B cell (primary cell): ENCODE measurements around the gene DNAH6. TPM values are rescaled to one million over a fixed set of nuclear protein-coding genes. Genes with fewer than 3 reads are reported as not detected.
A peak's percentile ranks its signal among the peaks of the same experiment; 100 is the strongest.

Source experiments
- ATAC-seq: fragments of 200-7000 bp; cut with Tn5 transposase; one replicate; pipeline ENCODE4 v1.10.0; 2021; ENCODE audit warnings: low read depth, mild to moderate bottlenecking, moderate number of reproducible peaks, moderate library complexity
- CTCF ChIA-PET: fragments of 350-600 bp; sonication (Branson Sonifier 250); formaldehyde crosslinking; loops from one replicate; lab custom pipeline; 2021; ENCODE audit warnings: antibody characterized with exemption, inconsistent platforms; lab: Charles Lee
- POLR2A ChIA-PET: fragments of 350-600 bp; sonication (Branson Sonifier 250); formaldehyde crosslinking; loops from one replicate; lab custom pipeline; 2021; ENCODE audit warnings: antibody characterized with exemption; lab: Charles Lee
- DNase-seq: peaks from one replicate; pipeline ENCODE4 v3.0.0; 2013
- H2AFZ ChIP-seq: 2 replicates; pipeline ENCODE4 v1.6.1; 2012; ENCODE audit warnings: mild to moderate bottlenecking, low read depth, low read length; ENCODE audit not compliant: insufficient read depth, poor library complexity, severe bottlenecking
- H3K27ac ChIP-seq, 2 donors: 1 replicate in 1 of 2; 2 replicates in 1 of 2; pipeline ENCODE4 v1.5.1; 2012 to 2013; ENCODE audit warnings: low read length in 2 of 2, mild to moderate bottlenecking in 2 of 2, moderate library complexity in 1 of 2
- H3K27me3 ChIP-seq, 4 experiments: fragments of 200-600 bp in 1 of 4; sonication (generic) in 1 of 4; replicated peaks in 1 of 4; 1 replicate in 2 of 4; 2 replicates in 2 of 4; pipeline versions ENCODE4 v1.6.1 to v1.7.0; 2013 to 2016; ENCODE audit warnings: low read length in 3 of 4, mild to moderate bottlenecking in 2 of 4, mixed read lengths in 1 of 4, moderate library complexity in 1 of 4; ENCODE audit not compliant: insufficient read depth in 4 of 4, control insufficient read depth in 3 of 4; ENCODE audit errors: control extremely low read depth in 1 of 4
- H3K36me3 ChIP-seq, 2 experiments: replicated peaks in 1 of 2; 1 replicate in 1 of 2; 2 replicates in 1 of 2; pipeline versions ENCODE4 v1.6.1 to v1.7.1; 2013; ENCODE audit warnings: low read length in 1 of 2; ENCODE audit not compliant: insufficient read depth in 2 of 2, control insufficient read depth in 1 of 2; ENCODE audit errors: control extremely low read depth in 1 of 2, extremely low read depth in 1 of 2
- H3K4me1 ChIP-seq, 2 donors: fragments of 200-600 bp in 1 of 2; sonication (generic) in 1 of 2; 1 replicate in 1 of 2; 2 replicates in 1 of 2; pipeline versions ENCODE4 v1.5.1 to v1.6.1; 2013 to 2017; ENCODE audit warnings: low read length in 2 of 2; ENCODE audit not compliant: control insufficient read depth in 2 of 2, insufficient read depth in 2 of 2
- H3K4me2 ChIP-seq: replicated peaks from 2 replicates; pipeline ENCODE3; 2012; ENCODE audit warnings: mild to moderate bottlenecking, low read depth, low read length; ENCODE audit not compliant: poor library complexity, severe bottlenecking
- H3K4me3 ChIP-seq, 5 experiments: fragments of 200-600 bp in 1 of 5; sonication (generic) in 1 of 5; 1 replicate in 3 of 5; 2 replicates in 2 of 5; pipeline versions ENCODE4 v1.5.1 to v1.7.0; 2011 to 2016; ENCODE audit warnings: low read length in 4 of 5, mild to moderate bottlenecking in 4 of 5, low read depth in 2 of 5, control low read depth in 1 of 5, moderate library complexity in 1 of 5; ENCODE audit not compliant: insufficient read depth in 1 of 5; ENCODE audit errors: control extremely low read depth in 1 of 5, extremely low read depth in 1 of 5
- H3K79me2 ChIP-seq: fragments of 200-600 bp; sonication (generic); one replicate; pipeline ENCODE4 v1.6.0; 2016; ENCODE audit warnings: low read length; ENCODE audit not compliant: control insufficient read depth, insufficient read depth
- H3K9ac ChIP-seq: fragments of 200-600 bp; sonication (generic); 2 replicates; pipeline ENCODE4 v1.6.1; 2017; ENCODE audit warnings: mild to moderate bottlenecking, low read length, moderate library complexity
- H3K9me3 ChIP-seq, 3 donors: one replicate each; pipeline versions ENCODE4 v1.6.1 to v1.7.1; 2013; ENCODE audit warnings: low read length in 2 of 3; ENCODE audit not compliant: control insufficient read depth in 2 of 3, insufficient read depth in 1 of 3; ENCODE audit errors: control extremely low read depth in 1 of 3
- H4K20me1 ChIP-seq: 2 replicates; pipeline ENCODE4 v1.6.0; 2012; ENCODE audit warnings: mild to moderate bottlenecking, low read length; ENCODE audit not compliant: insufficient read depth, control insufficient read depth, poor library complexity, severe bottlenecking
- H3K27ac Mint-ChIP-seq: one replicate; pipeline ENCODE4 v1.8.0; 2021; ENCODE audit warnings: mixed read lengths
- H3K27me3 Mint-ChIP-seq: one replicate; pipeline ENCODE4 v1.8.0; 2021; ENCODE audit warnings: mixed read lengths
- H3K4me1 Mint-ChIP-seq: one replicate; pipeline ENCODE4 v1.8.0; 2021; ENCODE audit warnings: mixed read lengths
- H3K4me3 Mint-ChIP-seq: one replicate; pipeline ENCODE4 v1.8.0; 2021; ENCODE audit warnings: mixed read lengths
- H3K9me3 Mint-ChIP-seq: one replicate; pipeline ENCODE4 v1.8.0; 2022; ENCODE audit warnings: mixed read lengths; ENCODE audit not compliant: insufficient read depth
- EZH2 ChIP-seq: IDR thresholded peaks from 2 replicates; pipeline ENCODE4 v1.6.1; 2012; ENCODE audit warnings: borderline replicate concordance, low read depth, mild to moderate bottlenecking, moderate library complexity, low read length; ENCODE audit not compliant: insufficient read depth, poor library complexity, severe bottlenecking
- WGBS: methylation state at CpG from one replicate; pipeline ENCODE4 v1.1.5; 2013; ENCODE audit warnings: missing lambda C conversion rate; ENCODE audit not compliant: insufficient coverage; 5-methylcytosine and 5-hydroxymethylcytosine counted together
- intact Hi-C: fragments of 100-400 bp; cut with micrococcal nuclease; formaldehyde crosslinking; loops from one replicate; pipeline ENCODE4 v1.10.0; 2022
- polyA plus RNA-seq: library from polyadenylated mRNA; depleted of rRNA; stranded (reverse); fragments of >200 nt; gene quantifications from 2 replicates; pipeline ENCODE4 v1.2.3, GENCODE V29; 2012
- total RNA-seq, 2 donors: library from RNA; stranded (reverse); fragments of 120-200 nt in 1 of 2; gene quantifications; 1 replicate in 1 of 2; 2 replicates in 1 of 2; pipeline versions ENCODE4 v1.2.3 to v1.2.4, GENCODE V29; 2013 to 2022
- TF ChIP-seq, protein P1 (sequence below): fragments of 200-600 bp; IDR thresholded peaks from one replicate; pipeline ENCODE4 v1.8.0; 2022; ENCODE audit warnings: antibody characterized with exemption, mild to moderate bottlenecking

DNAH6 gene
- total and polyA plus RNA-seq, 2 donors (not counting 1 experiment from before 2014, with no cell fraction given) = 0.01 to 1.9 TPM

DNA sequence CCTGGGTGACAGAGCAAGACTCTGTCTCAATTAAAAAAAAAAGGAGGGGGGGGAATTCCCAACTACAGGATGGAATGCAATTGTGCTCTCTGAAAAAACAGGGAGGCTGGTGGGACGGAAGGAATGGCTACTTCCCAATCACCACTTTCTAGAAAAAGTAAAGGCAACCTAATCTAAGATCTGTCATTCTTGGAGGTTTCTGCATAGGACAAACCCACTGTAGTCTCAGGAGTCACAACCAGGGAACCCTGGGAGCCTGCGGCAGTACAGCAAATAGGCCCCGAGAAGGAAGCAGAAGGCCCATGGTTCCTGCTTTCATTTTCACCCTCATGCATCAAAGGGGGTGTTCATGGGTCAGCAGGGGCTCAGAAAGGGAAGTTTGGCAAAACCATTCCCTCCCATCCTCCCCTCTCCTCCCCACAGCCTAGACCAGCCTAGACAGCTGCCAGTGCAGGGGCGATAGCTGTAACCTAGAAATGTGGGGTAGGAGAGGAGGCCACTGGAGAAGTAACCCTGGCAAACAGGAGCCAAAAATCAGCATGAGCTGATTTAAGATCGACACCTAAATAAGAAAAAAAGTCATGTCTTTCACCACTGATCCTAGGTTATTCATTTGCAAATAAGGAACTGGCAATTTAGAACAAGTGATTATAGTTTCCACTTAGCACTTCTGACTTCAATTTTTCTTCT, 316.6 kb downstream of the DNAH6 start:
- peak overlapping the region; percentile 66 to 71 for H3K27ac ChIP-seq
- H3K4me1 ChIP-seq = peaks cover 18 to 26% of the 10 kb centered on the region in 2 donors
- H3K36me3 ChIP-seq = no peaks in the 10 kb centered on the region
- TF ChIP-seq, protein P1, sequence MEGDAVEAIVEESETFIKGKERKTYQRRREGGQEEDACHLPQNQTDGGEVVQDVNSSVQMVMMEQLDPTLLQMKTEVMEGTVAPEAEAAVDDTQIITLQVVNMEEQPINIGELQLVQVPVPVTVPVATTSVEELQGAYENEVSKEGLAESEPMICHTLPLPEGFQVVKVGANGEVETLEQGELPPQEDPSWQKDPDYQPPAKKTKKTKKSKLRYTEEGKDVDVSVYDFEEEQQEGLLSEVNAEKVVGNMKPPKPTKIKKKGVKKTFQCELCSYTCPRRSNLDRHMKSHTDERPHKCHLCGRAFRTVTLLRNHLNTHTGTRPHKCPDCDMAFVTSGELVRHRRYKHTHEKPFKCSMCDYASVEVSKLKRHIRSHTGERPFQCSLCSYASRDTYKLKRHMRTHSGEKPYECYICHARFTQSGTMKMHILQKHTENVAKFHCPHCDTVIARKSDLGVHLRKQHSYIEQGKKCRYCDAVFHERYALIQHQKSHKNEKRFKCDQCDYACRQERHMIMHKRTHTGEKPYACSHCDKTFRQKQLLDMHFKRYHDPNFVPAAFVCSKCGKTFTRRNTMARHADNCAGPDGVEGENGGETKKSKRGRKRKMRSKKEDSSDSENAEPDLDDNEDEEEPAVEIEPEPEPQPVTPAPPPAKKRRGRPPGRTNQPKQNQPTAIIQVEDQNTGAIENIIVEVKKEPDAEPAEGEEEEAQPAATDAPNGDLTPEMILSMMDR = no peak
- TF ChIP-seq EZH2 = no peak
- peak overlapping the region; percentile 71 for H2AFZ ChIP-seq
- Mint-ChIP-seq H3K4me1 (peaks cover 22% of the 10 kb centered on the region), H3K27me3 (no peaks in the 10 kb centered on the region), H3K9me3 (peaks cover 8% of the 10 kb centered on the region), H3K4me3 (peak overlapping the region; percentile 78), H3K27ac (peak overlapping the region; percentile 91)
- 0% methylated on average over 2 of the region's 5 CpGs for WGBS
- peak overlapping the region; percentile 43 for H3K9ac ChIP-seq
- H3K9me3 ChIP-seq = peaks cover 1 to 8% (median 8%) of the 10 kb centered on the region in 3 donors
- ChIA-PET CTCF (interaction anchor here (0.8 to 1.1 kb wide), 3 partner anchors 40 to 49 kb away, joined by 3 to 4 read pairs (median 3); partner anchors contain the start of gene TRABD2A), POLR2A (interaction anchor here (1.3 kb wide), 1 partner anchor 15 kb away, joined by 3 read pairs; no protein-coding TSS in a partner anchor)
- peak overlapping the region; percentile 73 for H3K4me2 ChIP-seq
- ATAC-seq = peak; percentile 82
- peak overlapping the region in 3 of 5 experiments; percentile 31 to 55 (median 34) for H3K4me3 ChIP-seq
- H3K27me3 ChIP-seq = no peaks in the 10 kb centered on the region
- H3K79me2 ChIP-seq = no peaks in the 10 kb centered on the region
- DNase-seq = peak; percentile 68
- no peaks in the 10 kb centered on the region for H4K20me1 ChIP-seq
- intact Hi-C loops = no loop called here
